GM19351 (cell line): ENCODE measurements around the gene AP4B1.
A peak's percentile ranks its signal among the peaks of the same experiment; 100 is the strongest.
"Not testable (repeated sequence)": the region's sequence is repeated elsewhere in the genome, so short reads cannot be mapped to it uniquely, and the experiment has no call there.

ENCODE experiments used
- ATAC-seq: cut with Tn5 transposase; IDR thresholded peaks from one replicate; pipeline ENCODE4 v1.9.1; 2021; ENCODE audit warnings: mild to moderate bottlenecking, moderate library complexity; ENCODE audit not compliant: unreplicated experiment

AP4B1 gene

GRCh38 chr1:113904674-113905434 is at the start of gene AP4B1, which contains the start of gene DCLRE1B:
Gene AP4B1 (minus strand): TSS chr1:113904799. CDS start chr1:113904717, 82 bp downstream.
Gene DCLRE1B (plus strand): TSS chr1:113905326. CDS start chr1:113905587, 261 bp downstream.
- peak; percentile 86 for ATAC-seq

DNA sequence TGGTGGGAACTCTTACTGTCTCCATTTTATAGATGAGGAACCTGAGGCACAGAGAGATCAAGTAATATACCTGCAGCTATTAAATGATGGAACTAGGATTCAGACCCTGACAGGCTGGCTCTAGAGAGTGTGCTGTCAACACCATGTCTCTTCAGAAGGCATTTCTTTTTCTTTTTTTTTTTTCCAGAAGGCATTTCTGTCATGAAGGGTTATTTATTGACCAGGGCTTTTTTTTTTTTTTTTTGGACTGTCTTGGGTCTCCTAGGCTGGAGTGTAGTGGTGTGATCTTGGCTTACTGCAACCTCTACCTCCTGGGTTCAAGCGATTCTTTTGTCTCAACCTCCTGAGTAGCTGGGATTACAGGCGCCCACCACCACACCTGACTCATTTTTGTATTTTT is 47.1 kb upstream of the AP4B1 start:
- no peak for ATAC-seq

DNA sequence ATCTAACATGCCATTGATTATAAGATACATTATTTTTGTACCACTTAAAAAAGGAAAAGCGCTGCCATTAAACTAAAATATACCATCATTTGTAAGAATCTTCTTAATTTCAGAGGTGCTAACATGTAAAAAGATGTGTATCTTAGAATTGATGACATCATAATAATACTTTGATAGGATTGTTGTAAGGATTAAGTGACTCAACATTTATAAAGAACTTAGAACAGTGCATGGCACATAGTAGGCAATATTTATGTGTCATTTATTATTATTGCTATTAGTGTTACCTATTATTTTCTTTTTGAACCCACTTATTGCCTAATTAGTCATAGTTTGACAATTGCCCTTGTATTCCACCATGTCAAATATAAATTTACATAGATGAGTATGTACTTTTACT is 46.3 kb upstream of the AP4B1 start:
- no peak for ATAC-seq

DNA sequence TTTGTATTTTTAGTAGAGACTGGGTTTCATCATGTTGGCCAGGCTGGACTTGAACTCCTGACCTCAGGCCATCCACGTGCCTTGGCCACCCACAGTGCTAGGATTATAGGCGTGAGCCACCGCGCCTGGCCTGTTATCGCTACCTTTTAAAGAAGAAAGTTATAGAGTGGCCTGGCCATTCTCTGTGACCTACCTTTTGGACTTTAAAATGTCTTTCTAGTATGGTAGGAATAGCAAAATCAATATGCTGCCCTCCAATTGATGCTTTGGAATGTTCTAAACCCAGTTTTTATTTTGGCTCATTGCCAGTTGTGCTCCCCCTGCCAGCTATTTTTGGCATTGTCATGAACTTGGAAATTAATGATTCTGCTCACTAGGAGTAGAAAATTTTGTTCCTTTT is 44.4 kb upstream of the AP4B1 start:
- no peak for ATAC-seq

DNA sequence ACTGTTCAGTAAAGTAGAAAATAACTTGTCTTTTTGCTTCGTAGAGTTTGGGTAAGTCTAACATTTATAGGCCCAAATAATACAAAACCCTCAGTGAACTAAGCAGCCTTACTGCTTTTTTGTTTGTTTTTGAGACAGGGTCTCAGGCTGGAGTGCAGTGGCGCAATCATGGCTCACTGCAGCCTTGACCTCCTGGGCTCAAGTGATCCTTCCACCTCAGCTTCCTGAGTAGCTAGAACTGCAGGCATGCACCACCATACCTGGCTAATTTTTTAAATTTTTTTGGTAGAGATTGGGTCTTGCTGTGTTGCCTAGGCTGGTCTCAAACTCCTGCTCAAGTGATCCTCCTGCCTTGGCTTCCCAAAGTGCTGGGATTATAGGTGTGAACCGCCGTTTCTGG is 43.6 kb upstream of the AP4B1 start:
- ATAC-seq, result not testable (repeated sequence)

GRCh38 chr1:113947388-113948107 is 42.9 kb upstream of the AP4B1 start:
- no peak for ATAC-seq

DNA sequence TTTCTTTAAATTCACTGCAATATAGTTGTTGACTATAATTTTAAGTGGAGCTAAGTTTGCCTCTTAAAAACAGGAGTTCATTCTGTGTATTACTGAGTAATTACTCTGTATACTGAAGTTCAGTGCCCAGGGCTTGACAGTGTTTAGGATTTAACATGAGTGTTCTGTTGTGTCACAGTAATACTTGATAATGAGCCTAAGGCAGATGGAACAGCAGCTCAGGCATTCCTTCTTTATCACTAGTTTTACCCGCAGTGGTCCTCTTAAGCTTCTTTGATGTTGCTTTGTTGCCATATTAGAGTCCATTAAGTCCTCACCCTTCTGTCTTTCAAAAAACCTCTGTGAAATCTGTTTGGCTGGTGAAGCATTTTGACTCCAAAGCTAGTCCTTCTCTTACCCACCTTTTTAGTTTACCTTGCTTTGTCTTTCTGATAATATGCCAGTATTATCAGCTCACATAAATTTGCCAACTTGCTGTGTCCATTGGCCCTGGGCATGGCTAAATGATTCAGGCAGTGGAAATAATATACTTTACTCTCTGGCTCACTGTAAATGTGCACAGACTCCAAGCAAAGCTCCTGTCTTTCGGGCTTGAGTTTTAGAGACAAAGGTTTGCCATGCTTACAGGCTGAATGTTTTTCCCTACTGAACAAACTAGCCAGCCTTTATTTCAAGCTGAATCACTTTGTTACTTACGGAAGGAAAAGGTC is 42.2 kb upstream of the AP4B1 start:
- ATAC-seq, result no peak

- ATAC-seq, result no peak
These were observed 41.5 kb upstream of the AP4B1 start for GRCh38 chr1:113946112-113946511.

GRCh38 chr1:113945329-113945728 is 40.7 kb upstream of the AP4B1 start:
- no peak for ATAC-seq

DNA sequence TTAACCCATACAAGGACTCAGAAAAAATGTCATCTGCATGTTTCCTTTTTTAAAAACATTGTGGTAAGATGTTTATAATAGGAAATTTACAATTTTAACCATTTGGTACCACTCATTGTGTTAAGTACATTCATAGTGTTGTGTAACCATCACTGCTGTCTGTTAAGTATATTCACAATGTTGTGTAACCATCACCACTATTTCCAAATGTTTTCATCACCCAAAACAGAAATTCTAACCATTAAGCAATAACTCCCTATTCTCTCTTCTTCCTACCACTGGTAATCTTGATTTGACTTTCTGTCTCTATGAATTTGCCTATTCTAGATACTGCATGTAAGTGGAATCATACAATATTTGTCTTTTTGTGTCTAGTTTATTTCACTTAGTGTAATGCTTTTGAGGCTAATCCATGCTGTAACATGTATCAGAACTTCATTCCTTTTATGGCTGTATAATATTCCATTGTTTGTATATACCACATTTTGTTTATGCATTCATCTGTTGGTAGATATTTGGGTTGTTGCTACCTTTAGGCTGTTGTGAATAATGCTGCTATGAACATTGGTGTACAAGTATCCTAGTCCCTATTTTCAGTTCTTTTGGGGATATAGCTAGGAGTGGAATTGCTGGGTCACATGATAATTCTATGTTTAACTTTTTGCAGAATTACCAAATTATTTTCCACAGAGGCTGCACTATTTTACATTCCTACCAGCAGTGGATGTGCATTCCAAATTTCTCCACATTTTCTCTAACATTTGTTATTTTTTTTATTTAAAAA is 38.6 kb upstream of the AP4B1 start:
- no peak for ATAC-seq

GRCh38 chr1:113942527-113942926 is 37.9 kb upstream of the AP4B1 start:
- no peak for ATAC-seq

DNA sequence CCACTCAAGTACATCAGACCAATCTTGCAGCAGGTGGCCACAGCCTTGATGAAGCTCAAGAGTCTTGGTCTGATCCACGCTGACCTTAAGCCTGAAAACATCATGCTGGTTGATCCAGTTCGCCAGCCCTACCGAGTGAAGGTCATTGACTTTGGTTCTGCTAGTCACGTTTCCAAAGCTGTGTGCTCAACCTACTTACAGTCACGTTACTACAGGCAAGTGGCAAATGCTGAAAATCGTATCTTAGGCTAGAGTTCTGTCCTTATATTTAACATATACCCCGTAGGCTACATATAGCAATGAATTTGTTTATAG is 36.6 kb upstream of the AP4B1 start:
- no peak for ATAC-seq

DNA sequence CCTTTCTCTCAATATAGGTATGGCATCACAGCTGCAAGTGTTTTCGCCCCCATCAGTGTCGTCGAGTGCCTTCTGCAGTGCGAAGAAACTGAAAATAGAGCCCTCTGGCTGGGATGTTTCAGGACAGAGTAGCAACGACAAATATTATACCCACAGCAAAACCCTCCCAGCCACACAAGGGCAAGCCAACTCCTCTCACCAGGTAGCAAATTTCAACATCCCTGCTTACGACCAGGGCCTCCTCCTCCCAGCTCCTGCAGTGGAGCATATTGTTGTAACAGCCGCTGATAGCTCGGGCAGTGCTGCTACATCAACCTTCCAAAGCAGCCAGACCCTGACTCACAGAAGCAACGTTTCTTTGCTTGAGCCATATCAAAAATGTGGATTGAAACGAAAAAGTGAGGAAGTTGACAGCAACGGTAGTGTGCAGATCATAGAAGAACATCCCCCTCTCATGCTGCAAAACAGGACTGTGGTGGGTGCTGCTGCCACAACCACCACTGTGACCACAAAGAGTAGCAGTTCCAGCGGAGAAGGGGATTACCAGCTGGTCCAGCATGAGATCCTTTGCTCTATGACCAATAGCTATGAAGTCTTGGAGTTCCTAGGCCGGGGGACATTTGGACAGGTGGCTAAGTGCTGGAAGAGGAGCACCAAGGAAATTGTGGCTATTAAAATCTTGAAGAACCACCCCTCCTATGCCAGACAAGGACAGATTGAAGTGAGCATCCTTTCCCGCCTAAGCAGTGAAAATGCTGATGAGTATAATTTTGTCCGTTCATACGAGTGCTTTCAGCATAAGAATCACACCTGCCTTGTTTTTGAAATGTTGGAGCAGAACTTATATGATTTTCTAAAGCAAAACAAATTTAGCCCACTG is 36.0 kb upstream of the AP4B1 start:
- ATAC-seq, result no peak

GRCh38 chr1:113938192-113938591 is 33.6 kb upstream of the AP4B1 start:
- ATAC-seq, result no peak

- ATAC-seq, result no peak
These were observed 32.5 kb upstream of the AP4B1 start for GRCh38 chr1:113937146-113937545.

DNA sequence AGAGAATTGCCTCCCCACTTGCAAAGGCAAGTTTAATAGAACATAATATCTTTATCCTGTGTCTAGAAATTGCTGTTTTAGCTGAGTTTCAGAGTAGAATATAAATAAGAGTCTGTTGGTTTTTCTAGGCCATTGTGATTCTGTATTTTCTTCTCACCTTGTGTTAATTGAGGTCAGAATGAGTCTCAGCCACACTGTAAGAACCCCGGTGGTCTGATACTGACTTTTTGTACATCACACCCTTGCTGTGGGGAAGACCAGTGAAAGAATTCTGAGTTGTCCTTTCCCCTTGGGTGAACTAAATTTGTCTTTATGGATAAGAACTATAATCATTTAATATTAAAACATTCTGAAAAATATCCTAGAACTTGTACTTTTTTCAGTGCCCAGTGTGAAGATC is 31.4 kb upstream of the AP4B1 start:
- no peak for ATAC-seq

GRCh38 chr1:113935176-113935575 is 30.6 kb upstream of the AP4B1 start:
- ATAC-seq, result no peak

GRCh38 chr1:113934511-113935055 is 30.0 kb upstream of the AP4B1 start:
- no peak for ATAC-seq

- no peak for ATAC-seq
These were observed 29.4 kb upstream of the AP4B1 start for GRCh38 chr1:113934006-113934405.

DNA sequence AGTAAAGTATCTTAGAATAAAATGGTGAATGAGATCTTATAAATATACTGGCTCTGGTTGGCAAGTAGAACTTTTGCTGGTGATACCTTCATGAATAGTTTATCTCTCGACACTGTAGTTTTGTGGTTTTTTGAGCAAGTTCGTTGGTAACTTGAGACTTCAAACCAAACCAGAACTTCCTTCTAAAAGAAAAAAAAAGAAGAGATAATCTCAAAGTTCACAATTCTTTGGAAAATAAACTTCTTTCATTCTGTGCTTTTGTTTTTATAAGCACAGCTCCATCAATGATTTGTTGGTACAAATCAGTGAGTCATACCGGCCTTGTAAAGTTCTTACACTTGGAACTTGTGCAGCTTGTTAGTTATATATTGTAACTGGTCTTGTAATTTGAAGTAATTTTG is 26.9 kb upstream of the AP4B1 start:
- ATAC-seq, result no peak
